Natural killer cell (primary cell): ENCODE results near the gene ANKAR. TPM values are rescaled to one million over a fixed set of nuclear protein-coding genes. Genes with fewer than 3 reads are reported as not detected.
A peak's percentile ranks its signal among the peaks of the same experiment; 100 is the strongest.
"Not testable (repeated sequence)": the region's sequence is repeated elsewhere in the genome, so short reads cannot be mapped to it uniquely, and the experiment has no call there.

Source experiments
- ATAC-seq, 3 donors: fragments of 150-1000 bp in 2 of 3; fragments of 200-7000 bp in 1 of 3; cut with Tn5 transposase; 1 replicate in 1 of 3; 2 replicates in 2 of 3; pipeline ENCODE4 v1.10.0; 2021; ENCODE audit warnings: mild to moderate bottlenecking in 2 of 3, moderate library complexity in 2 of 3
- DNase-seq, 2 donors: peaks; one replicate each; pipeline versions ENCODE4 v3.0.0 to v3.0.0-alpha.2; 2013 to 2021; ENCODE audit warnings: mixed read lengths in 1 of 2
- H3K27ac ChIP-seq: one replicate; pipeline ENCODE4 v1.5.1; 2013; ENCODE audit warnings: mild to moderate bottlenecking, low read length
- H3K27me3 ChIP-seq: one replicate; pipeline ENCODE4 v1.6.1; 2013; ENCODE audit warnings: low read length; ENCODE audit not compliant: control insufficient read depth, insufficient read depth
- H3K36me3 ChIP-seq: one replicate; pipeline ENCODE4 v1.6.1; 2013; ENCODE audit warnings: low read length; ENCODE audit not compliant: control insufficient read depth, insufficient read depth
- H3K4me1 ChIP-seq: one replicate; pipeline ENCODE4 v1.6.1; 2013; ENCODE audit warnings: low read length; ENCODE audit not compliant: control insufficient read depth, insufficient read depth
- H3K4me3 ChIP-seq: one replicate; pipeline ENCODE4 v1.5.1; 2013; ENCODE audit warnings: low read length
- H3K9me3 ChIP-seq: one replicate; pipeline ENCODE4 v1.6.1; 2013; ENCODE audit warnings: low read length; ENCODE audit not compliant: control insufficient read depth, insufficient read depth
- H3K27ac Mint-ChIP-seq, 2 donors: one replicate each; pipeline ENCODE4 v1.8.0; 2022; ENCODE audit warnings: mild to moderate bottlenecking in 2 of 2, mixed read lengths in 2 of 2, moderate library complexity in 1 of 2
- H3K27me3 Mint-ChIP-seq, 2 donors: one replicate each; pipeline ENCODE4 v1.8.0; 2022; ENCODE audit warnings: low read depth in 2 of 2, mixed read lengths in 2 of 2
- H3K36me3 Mint-ChIP-seq: one replicate; pipeline ENCODE4 v1.8.0; 2022; ENCODE audit warnings: mixed read lengths
- H3K4me1 Mint-ChIP-seq, 2 donors: one replicate each; pipeline ENCODE4 v1.8.0; 2022; ENCODE audit warnings: mixed read lengths in 2 of 2
- H3K4me3 Mint-ChIP-seq: one replicate; pipeline ENCODE4 v1.8.0; 2022; ENCODE audit warnings: mild to moderate bottlenecking, moderate library complexity, mixed read lengths
- H3K9me3 Mint-ChIP-seq, 2 donors: one replicate each; pipeline ENCODE4 v1.8.0; 2022; ENCODE audit warnings: mixed read lengths in 2 of 2
- WGBS: methylation state at CpG from one replicate; pipeline ENCODE4 v1.1.7; 2013; ENCODE audit warnings: missing lambda C conversion rate; ENCODE audit not compliant: insufficient coverage; 5-methylcytosine and 5-hydroxymethylcytosine counted together
- intact Hi-C: fragments of 100-400 bp; cut with micrococcal nuclease; formaldehyde crosslinking; loops from one replicate; pipeline ENCODE4 v1.14.2; 2022
- total RNA-seq, 4 donors: library from RNA; stranded (reverse); fragments of 120-200 nt in 1 of 4; gene quantifications; one replicate each; pipeline versions ENCODE4 v1.2.3 to v1.2.4, GENCODE V29; 2013 to 2022
- TF ChIP-seq, protein P1 (sequence below): fragments of 200-600 bp; IDR thresholded peaks from one replicate; pipeline ENCODE4 v1.8.0; 2022; ENCODE audit warnings: antibody characterized with exemption

ANKAR gene
- total RNA-seq, 3 donors from 2014 or later (not counting 1 experiment from before 2014, with no cell fraction given) = 12.9 to 18.0 (median 17.4) TPM

DNA sequence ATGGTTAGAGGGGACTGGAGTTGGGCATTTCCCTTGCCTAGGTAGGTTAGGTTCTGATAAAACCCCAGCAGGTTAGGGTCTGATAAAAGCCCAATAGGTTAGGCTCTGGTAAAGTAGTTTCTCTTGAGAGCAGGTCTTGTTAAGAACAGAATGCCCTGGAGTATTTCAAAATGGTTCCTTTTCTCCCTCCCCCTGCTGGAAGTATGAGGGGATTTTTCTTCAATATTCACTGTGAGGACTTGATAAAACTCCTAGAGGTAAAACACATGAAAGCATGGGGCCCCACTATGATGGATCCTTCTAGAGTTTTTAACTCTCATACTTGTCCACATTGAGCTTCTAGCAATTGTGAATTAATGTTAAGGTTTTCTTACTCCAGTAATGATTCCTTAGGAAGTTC lies 27.6 kb downstream of the ANKAR start:
- H3K9me3 ChIP-seq = no peaks in the 10 kb centered on the region
- Mint-ChIP-seq H3K27ac (no peak overlapping the region), H3K27me3 (no peaks in the 10 kb centered on the region), H3K36me3 (no peaks in the 10 kb centered on the region), H3K9me3 (no peaks in the 10 kb centered on the region), H3K4me1 (peaks cover 0 to 11% of the 10 kb centered on the region in 2 donors), H3K4me3 (no peak overlapping the region)
- ATAC-seq = no peak
- H3K4me3 ChIP-seq = no peak overlapping the region
- no peak overlapping the region for H3K27ac ChIP-seq
- intact Hi-C loops = no loop called here
- TF ChIP-seq, protein P1, sequence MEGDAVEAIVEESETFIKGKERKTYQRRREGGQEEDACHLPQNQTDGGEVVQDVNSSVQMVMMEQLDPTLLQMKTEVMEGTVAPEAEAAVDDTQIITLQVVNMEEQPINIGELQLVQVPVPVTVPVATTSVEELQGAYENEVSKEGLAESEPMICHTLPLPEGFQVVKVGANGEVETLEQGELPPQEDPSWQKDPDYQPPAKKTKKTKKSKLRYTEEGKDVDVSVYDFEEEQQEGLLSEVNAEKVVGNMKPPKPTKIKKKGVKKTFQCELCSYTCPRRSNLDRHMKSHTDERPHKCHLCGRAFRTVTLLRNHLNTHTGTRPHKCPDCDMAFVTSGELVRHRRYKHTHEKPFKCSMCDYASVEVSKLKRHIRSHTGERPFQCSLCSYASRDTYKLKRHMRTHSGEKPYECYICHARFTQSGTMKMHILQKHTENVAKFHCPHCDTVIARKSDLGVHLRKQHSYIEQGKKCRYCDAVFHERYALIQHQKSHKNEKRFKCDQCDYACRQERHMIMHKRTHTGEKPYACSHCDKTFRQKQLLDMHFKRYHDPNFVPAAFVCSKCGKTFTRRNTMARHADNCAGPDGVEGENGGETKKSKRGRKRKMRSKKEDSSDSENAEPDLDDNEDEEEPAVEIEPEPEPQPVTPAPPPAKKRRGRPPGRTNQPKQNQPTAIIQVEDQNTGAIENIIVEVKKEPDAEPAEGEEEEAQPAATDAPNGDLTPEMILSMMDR = no peak
- peak in 1 of 2 donors; percentile 6 for DNase-seq
- H3K4me1 ChIP-seq = no peaks in the 10 kb centered on the region
- H3K36me3 ChIP-seq = peaks cover 6% of the 10 kb centered on the region
- no peaks in the 10 kb centered on the region for H3K27me3 ChIP-seq

DNA sequence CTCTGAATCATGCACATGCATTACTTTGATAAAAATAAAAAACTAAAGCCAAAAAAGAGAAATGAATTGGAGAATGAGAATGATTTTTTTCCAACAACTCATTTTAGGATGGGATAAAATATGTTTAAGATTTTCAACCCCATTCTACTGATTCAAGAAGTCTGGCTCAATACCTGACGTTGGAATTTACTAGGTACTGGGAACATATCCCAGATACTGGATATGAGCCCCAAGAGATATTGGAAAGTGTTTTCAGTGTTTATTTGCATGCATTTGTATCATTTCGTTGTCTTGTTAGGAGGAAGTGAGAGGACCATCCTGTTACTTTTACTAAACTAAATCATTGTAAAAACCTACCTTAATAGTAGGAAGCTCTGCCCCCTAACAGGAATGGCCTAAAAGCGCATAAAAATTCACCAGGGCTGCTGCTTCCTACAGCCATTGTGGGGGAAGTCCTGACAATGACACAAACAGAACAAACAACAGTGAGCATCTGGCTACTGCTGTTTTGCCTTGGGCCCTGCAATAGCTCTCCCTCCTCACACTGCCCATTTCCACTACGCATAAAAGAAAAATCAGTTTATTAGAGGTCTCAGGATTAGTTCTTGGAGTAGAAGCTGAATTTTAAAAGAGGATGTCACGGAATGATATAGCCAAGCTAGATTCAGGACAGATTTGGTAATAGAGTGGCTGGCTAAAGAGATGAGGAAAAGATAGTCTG lies 35.2 kb downstream of the ANKAR start:
- H3K27me3 ChIP-seq = no peaks in the 10 kb centered on the region
- TF ChIP-seq, protein P1 = no peak
- no peaks in the 10 kb centered on the region for H3K4me1 ChIP-seq
- ATAC-seq (no peak), DNase-seq (no peak)
- no peaks in the 10 kb centered on the region for H3K27me3 Mint-ChIP-seq
- WGBS = 92% methylated on average over 4 of the region's 5 CpGs
- H3K4me3 Mint-ChIP-seq = no peak overlapping the region
- H3K9me3 ChIP-seq = no peaks in the 10 kb centered on the region
- no peak overlapping the region for H3K27ac ChIP-seq
- H3K36me3 Mint-ChIP-seq = peaks cover 7% of the 10 kb centered on the region
- no peak overlapping the region for H3K4me3 ChIP-seq
- intact Hi-C loops = no loop called here
- H3K4me1 Mint-ChIP-seq = no peaks in the 10 kb centered on the region
- H3K27ac Mint-ChIP-seq = no peak overlapping the region
- H3K36me3 ChIP-seq = peaks cover 9% of the 10 kb centered on the region
- H3K9me3 Mint-ChIP-seq = peaks cover 0 to 5% of the 10 kb centered on the region in 2 donors

DNA sequence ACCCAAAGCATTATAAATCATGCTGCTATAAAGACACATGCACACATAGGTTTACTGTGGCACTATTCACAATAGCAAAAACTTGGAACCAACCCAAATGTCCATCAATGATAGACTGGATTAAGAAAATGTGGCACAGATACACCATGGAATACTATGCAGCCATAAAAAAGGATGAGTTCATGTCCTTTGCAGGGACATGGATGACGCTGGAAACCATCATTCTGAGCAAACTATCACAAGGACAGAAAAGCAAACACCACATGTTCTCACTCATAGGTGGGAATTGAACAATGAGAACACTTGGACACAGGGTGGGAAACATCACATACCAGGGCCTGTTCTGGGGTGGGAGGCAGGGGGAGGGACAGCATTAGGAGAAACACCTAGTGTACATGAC lies 43.1 kb downstream of the ANKAR start:
- H3K4me3 ChIP-seq, H3K4me1 ChIP-seq, H3K4me3 Mint-ChIP-seq, H3K27ac ChIP-seq, H3K27ac Mint-ChIP-seq, H3K4me1 Mint-ChIP-seq, DNase-seq, H3K27me3 Mint-ChIP-seq, intact Hi-C loops, H3K9me3 ChIP-seq, H3K36me3 Mint-ChIP-seq, H3K36me3 ChIP-seq, ATAC-seq, H3K27me3 ChIP-seq: not testable (repeated sequence)
- H3K9me3 Mint-ChIP-seq = peaks cover 3 to 13% of the 10 kb centered on the region in 2 donors
- WGBS = 100% methylated on average over 1 of the region's 1 CpG

DNA sequence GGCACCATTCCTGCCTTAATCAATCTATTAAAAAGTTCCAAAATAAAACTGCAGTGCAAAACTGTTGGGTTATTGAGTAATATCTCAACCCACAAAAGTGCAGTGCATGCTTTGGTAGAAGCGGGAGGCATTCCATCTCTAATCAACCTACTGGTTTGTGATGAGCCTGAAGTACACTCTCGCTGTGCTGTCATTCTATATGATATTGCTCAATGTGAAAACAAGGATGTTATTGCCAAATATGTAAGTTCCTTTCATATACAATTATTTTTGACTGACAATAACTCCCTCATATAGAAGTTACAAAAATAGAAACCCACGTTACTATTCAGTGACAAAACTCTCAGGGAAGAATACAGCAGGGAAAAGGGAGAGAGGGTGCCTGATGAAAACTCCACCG lies 45.1 kb downstream of the ANKAR start:
- no peaks in the 10 kb centered on the region for H3K4me1 Mint-ChIP-seq
- no peak overlapping the region for H3K4me3 Mint-ChIP-seq
- no peaks in the 10 kb centered on the region for H3K4me1 ChIP-seq
- H3K27ac ChIP-seq = no peak overlapping the region
- H3K9me3 Mint-ChIP-seq = peaks cover 3 to 8% of the 10 kb centered on the region in 2 donors
- H3K36me3 ChIP-seq = no peaks in the 10 kb centered on the region
- H3K27me3 Mint-ChIP-seq = no peaks in the 10 kb centered on the region
- no peak for ATAC-seq
- intact Hi-C loops = no loop called here
- H3K27ac Mint-ChIP-seq = no peak overlapping the region
- TF ChIP-seq, protein P1 = no peak
- WGBS = 98% methylated on average over 2 of the region's 4 CpGs
- no peaks in the 10 kb centered on the region for H3K36me3 Mint-ChIP-seq
- H3K9me3 ChIP-seq = no peaks in the 10 kb centered on the region
- no peak overlapping the region for H3K4me3 ChIP-seq
- H3K27me3 ChIP-seq = no peaks in the 10 kb centered on the region
- DNase-seq = no peak
